Prostate gland (tissue), 2 donors: ENCODE results near the gene SLC5A10. TPM values are rescaled to one million over a fixed set of nuclear protein-coding genes. Genes with fewer than 3 reads are reported as not detected.
"Not testable (repeated sequence)": the region's sequence is repeated elsewhere in the genome, so short reads cannot be mapped to it uniquely, and the experiment has no call there.

ENCODE experiments used
- DNase-seq: peaks from one replicate; pipeline ENCODE4 v3.0.0-alpha.2; 2019; ENCODE audit warnings: low spot score
- H3K27ac ChIP-seq, 2 donors: fragments of 200-600 bp; sonication (generic); 2 replicates each; pipeline ENCODE4 v1.5.1; 2017 to 2019
- H3K27me3 ChIP-seq: fragments of 200-600 bp; sonication (generic); replicated peaks from 2 replicates; pipeline ENCODE4 v1.5.1; 2019; ENCODE audit not compliant: insufficient read depth
- H3K36me3 ChIP-seq, 2 donors: fragments of 200-600 bp; sonication (generic); 1 replicate in 1 of 2; 2 replicates in 1 of 2; pipeline versions ENCODE4 v1.5.1 to v1.8.1; 2017 to 2019
- H3K4me1 ChIP-seq: fragments of 200-600 bp; sonication (generic); replicated peaks from 2 replicates; pipeline ENCODE4 v1.5.1; 2019
- H3K4me3 ChIP-seq, 2 donors: fragments of 200-600 bp; sonication (generic); 2 replicates each; pipeline ENCODE4 v1.5.1; 2017 to 2019
- H3K9me3 ChIP-seq: fragments of 200-600 bp; sonication (generic); 2 replicates; pipeline ENCODE4 v1.5.1; 2017
- WGBS: methylation state at CpG from one replicate; pipeline ENCODE4 v1.1.5; 2018; 5-methylcytosine and 5-hydroxymethylcytosine counted together
- intact Hi-C: fragments of 100-400 bp; cut with DNase I; formaldehyde crosslinking; loops from one replicate; pipeline ENCODE4 v1.14.2; 2022
- total RNA-seq, 2 donors: library from RNA; depleted of rRNA; stranded (reverse); fragments of >200 nt; gene quantifications; one replicate each; pipeline ENCODE4 v1.1.0, GENCODE V29; 2016

SLC5A10 gene
- total RNA-seq, 2 donors from 2014 or later, result not detected

DNA sequence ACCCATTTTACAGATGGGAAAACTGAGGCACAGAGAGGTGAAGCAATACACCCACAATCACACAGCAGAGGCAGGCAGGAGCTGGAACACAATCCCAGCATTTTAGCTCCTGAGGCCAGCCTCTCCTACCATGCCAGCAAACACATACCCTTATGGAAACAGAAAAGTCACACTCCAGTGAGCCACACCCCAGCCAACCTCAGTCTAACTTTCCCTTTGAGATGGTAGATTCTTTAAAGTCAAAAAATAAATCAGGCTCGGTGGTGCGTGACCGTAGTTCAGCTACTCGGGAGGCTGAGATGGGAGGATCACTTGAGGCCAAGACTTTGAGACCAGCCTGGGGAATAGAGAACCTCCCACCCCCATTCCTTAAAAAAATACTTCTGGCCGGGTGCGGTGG is 84.2 kb downstream of the SLC5A10 start:
- not testable (repeated sequence) for H3K9me3 ChIP-seq, H3K27me3 ChIP-seq
- WGBS, result no CpG with 5 or more reads among the region's 6 CpGs

DNA sequence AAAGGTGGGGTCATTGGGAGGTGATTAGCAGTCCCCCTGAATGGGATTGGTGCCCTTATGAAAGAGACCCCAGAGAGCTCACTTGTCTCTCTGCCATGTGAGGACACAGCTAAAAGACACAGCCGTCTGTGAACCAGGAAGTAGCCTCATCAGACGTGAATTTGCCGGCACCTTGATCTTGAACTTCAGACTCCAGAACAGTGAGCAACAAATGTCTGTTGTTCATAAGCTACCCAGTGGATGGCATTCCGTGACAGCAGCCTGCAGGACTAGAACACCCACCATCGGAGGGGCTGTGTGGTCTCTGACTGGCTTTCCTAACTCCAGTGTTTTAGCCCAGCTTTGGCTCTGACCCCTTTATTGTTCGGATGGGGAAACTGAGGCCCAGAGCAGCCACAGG is 85.6 kb downstream of the SLC5A10 start:
- intact Hi-C loops, H3K4me3 ChIP-seq, H3K27ac ChIP-seq, H3K27me3 ChIP-seq, H3K4me1 ChIP-seq, DNase-seq, H3K9me3 ChIP-seq, H3K36me3 ChIP-seq: not testable (repeated sequence)
- WGBS, result no CpG with 5 or more reads among the region's 6 CpGs

More for the DNA sequence above, 84.2 kb downstream of the SLC5A10 start:
- H3K4me3 ChIP-seq, DNase-seq, H3K27ac ChIP-seq, intact Hi-C loops, H3K4me1 ChIP-seq, H3K36me3 ChIP-seq: not testable (repeated sequence)

DNA sequence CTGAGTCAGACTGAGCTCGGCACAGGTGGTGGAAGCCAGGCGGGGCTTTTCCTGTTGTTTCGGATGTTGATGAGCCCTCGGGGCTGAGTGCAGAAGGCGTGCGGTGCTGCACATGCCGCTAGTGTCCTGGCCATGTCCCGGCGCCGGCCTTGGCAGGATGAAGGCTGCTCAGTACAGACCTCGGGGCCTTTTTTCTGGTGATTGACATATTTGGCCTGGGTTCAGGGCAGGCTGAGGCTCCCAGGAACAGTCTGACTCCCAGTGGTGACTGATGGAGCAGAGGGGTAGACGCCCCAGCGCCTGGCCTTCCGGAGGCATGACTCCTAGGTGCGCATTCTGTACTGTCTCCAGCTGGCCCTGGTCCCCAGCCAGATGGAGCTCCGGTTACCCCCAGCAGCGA is 86.0 kb downstream of the SLC5A10 start:
- H3K27ac ChIP-seq, H3K4me3 ChIP-seq, intact Hi-C loops, H3K27me3 ChIP-seq, H3K9me3 ChIP-seq, H3K4me1 ChIP-seq, H3K36me3 ChIP-seq, DNase-seq: not testable (repeated sequence)
- WGBS, result no CpG with 5 or more reads among the region's 17 CpGs

DNA sequence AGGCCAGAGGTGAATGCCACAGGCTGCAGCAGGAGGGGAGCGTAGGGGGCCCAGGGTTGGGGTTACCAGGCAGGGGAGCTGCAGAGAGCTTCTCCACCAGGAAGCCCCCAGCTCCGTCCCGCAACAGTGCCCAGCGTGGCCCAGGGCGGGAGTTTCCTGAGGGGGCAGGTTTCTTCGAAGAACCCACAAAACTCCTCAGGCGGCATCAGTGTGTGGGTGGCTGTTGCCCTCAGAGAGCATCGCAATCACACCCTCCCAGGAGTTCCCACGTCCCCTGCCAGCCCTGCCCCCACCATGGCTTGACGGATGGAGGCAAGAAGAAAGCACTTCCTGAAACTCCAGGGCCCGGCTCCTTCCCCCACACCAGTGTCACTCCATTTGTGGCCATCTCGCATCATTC is 86.8 kb downstream of the SLC5A10 start:
- H3K27ac ChIP-seq, H3K4me1 ChIP-seq, intact Hi-C loops, H3K27me3 ChIP-seq, DNase-seq, H3K4me3 ChIP-seq, H3K9me3 ChIP-seq, H3K36me3 ChIP-seq: not testable (repeated sequence)
- no CpG with 5 or more reads among the region's 12 CpGs for WGBS

DNA sequence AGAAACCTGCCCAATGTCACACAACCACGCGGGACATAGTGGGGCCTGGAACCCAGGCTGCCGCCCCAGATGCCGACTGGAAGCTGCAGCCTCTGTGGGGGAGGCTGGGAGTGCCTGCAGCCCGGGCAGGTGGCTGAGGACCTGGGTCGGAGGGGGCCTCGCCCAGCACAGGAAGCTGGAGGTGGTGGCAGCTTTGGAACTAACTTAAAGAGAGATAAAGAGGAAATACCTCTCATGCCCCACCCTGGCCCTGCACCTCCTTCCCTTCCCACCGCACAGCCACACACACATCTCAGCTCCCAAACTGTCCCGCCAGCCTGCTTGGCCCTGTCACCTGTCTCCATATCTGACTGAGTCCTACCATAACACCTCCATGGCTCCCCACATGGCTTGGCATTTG is 88.4 kb downstream of the SLC5A10 start:
- DNase-seq, H3K27me3 ChIP-seq, H3K4me3 ChIP-seq, H3K4me1 ChIP-seq, H3K36me3 ChIP-seq, intact Hi-C loops, H3K27ac ChIP-seq, H3K9me3 ChIP-seq: not testable (repeated sequence)
- no CpG with 5 or more reads among the region's 9 CpGs for WGBS

DNA sequence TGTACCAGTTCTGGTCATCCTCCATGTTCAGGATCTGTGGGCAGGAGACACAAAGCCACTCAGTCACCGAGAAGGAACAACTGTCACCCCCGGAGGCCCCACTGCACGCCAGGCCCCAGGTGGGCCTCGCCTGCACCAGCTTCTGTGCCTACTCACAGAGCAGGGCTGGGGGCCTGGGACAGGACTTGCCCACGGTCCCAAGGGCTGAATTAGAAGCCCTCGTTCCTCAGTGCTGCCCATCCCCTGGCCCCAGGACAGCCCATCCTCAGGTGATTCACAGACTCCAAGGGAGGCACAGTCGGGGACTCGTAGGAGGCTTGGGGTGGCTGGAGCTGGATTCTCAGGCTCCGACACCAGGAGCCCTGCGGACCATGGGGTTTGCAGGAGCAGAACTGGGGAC is 89.9 kb downstream of the SLC5A10 start:
- no CpG with 5 or more reads among the region's 10 CpGs for WGBS
- DNase-seq, intact Hi-C loops, H3K27me3 ChIP-seq, H3K9me3 ChIP-seq, H3K4me1 ChIP-seq, H3K4me3 ChIP-seq, H3K36me3 ChIP-seq, H3K27ac ChIP-seq: not testable (repeated sequence)

DNA sequence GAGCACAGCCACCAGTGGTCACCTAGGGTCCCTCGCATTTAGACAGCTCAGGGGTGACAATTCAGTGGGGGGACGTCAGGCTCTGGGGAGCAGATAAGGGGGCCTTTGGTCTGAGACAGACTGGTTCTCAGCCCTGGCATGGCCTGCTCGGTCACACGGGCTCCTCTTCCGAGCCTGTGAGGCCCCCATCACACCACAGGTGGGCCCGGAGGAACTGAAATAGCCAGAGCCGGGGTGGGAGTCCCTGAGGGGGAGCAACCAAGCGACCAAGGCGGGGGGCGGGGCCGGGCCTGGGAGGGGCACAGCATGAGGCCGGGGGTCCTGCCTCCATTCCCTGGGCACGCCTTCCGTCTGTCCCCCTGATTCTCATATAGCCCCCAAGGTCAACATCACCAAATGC is 90.4 kb downstream of the SLC5A10 start:
- H3K27ac ChIP-seq, H3K9me3 ChIP-seq, DNase-seq, H3K36me3 ChIP-seq, H3K4me3 ChIP-seq, H3K27me3 ChIP-seq, intact Hi-C loops, H3K4me1 ChIP-seq: not testable (repeated sequence)
- no CpG with 5 or more reads among the region's 14 CpGs for WGBS

DNA sequence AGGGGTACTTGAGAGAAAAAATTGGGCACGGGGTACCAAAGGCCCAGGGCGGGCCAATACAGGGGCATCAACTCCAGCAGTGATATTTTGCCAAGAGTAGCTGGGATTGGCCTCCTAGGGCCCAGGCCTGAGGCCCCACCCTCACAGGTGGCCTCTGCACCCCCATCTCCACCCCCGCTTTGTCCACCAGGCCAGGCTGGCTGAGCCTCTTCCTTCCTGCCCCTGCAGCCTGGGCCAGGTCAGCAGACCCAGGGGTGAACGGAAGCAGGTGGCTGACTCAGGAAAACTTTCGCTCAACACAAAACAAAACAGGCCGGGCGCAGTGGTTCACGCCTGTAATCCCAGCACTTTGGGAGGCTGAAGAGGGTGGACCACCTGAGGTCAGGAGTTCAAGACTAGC is 91.1 kb downstream of the SLC5A10 start:
- intact Hi-C loops, H3K27me3 ChIP-seq, H3K36me3 ChIP-seq, H3K9me3 ChIP-seq, H3K27ac ChIP-seq, DNase-seq, H3K4me3 ChIP-seq, H3K4me1 ChIP-seq: not testable (repeated sequence)
- no CpG with 5 or more reads among the region's 8 CpGs for WGBS

DNA sequence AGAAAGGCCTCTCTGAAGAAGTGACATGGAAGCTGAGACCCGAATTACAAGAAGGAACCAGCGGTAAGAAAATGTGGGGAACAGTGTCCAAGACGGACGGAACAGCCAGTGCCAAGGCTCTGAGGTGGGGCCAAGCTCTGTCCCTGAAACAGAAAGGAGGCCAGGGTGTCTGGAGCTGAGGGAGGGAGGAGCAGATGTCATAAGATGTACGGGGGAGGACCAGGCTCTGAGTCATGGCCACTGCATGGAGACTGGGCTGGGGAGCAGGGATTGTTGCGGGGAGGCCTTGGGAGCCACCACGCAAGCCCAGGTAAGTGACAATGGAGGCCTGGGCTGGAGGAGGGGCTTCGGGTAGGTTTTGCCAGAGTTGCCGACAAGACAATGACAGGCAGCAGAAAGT is 92.7 kb downstream of the SLC5A10 start:
- H3K27ac ChIP-seq, H3K9me3 ChIP-seq, H3K27me3 ChIP-seq, intact Hi-C loops, H3K36me3 ChIP-seq, DNase-seq, H3K4me1 ChIP-seq, H3K4me3 ChIP-seq: not testable (repeated sequence)
- no CpG with 5 or more reads among the region's 9 CpGs for WGBS

DNA sequence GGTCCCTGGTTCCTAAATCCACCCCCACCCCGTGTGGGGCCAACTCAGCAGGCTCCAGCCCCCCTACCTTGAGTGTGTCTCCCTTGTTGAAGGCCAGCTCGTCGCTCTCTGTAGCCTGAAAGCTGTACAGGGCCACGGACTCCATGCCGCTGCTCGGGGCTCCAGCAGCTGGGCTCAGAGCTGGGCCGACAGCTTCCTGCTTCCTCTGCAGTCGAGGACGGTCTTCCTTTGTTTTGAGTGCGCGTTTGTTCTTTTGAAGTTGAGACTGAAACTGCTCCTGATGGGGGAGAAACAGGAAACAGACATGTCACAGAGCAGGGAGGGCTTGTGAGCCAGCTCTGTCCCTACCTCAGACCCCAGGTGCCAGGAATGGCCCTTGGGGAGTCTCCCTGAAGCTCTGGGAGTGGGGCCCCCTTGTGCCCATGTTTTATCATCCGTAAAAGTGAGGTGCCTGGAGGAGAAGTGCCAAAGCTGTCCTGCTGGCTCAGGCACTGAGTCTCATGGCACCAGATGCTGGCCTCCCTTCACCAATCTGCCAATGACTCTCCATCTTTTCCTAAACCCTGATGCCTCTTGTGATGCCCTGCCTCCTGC is 94.9 kb downstream of the SLC5A10 start, which contains the start of gene GRAP:
Gene GRAP, minus strand, starts transcription at position 176 of the 594 bp plus-strand sequence. Its CDS starts 31 bp downstream, at position 145.
- DNase-seq, H3K27ac ChIP-seq, H3K4me3 ChIP-seq, intact Hi-C loops, H3K4me1 ChIP-seq, H3K27me3 ChIP-seq, H3K9me3 ChIP-seq, H3K36me3 ChIP-seq: not testable (repeated sequence)
- no CpG with 5 or more reads among the region's 12 CpGs for WGBS

DNA sequence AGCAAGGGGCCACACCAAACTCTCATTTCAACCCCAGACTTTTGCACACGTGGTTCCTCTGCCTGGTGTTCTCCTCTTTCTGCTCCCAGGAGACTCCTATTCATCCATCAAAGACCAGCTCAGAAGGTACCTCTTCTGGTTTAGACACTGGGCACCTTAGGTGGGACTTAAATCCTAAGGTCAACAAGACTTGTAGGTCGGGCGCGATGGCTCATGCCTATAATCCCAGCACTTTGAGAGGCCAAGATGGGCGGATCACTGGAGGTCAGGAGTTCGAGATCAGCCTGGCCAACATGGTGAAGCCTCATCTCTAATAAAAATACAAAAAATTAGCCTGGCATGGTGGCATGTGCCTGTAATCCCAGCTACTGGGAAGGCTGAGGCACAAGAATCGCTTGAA is 95.5 kb downstream of the SLC5A10 start:
- H3K27me3 ChIP-seq, H3K4me3 ChIP-seq, H3K36me3 ChIP-seq, H3K9me3 ChIP-seq, intact Hi-C loops, H3K4me1 ChIP-seq, DNase-seq, H3K27ac ChIP-seq: not testable (repeated sequence)
- WGBS, result no CpG with 5 or more reads among the region's 7 CpGs

DNA sequence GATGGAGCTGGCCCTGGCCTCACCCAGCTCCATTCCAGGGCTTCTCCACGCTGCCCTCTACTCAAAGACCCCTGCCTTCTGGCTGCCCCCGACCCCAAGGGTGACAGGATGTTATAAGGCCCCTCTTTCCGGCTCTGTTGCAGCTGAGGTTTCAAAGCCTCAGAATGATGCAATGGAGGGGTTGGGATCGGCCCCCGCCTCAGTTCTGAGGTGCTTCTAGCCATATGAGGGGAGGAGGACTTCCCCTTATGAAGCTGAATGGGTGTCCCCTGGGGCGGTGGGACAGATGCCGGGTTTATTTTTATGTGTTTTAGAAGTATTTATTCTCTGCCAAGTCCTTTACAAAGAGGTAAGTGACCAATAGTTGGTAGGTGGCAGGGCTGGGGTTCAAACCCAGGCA is 96.9 kb downstream of the SLC5A10 start:
- no CpG with 5 or more reads among the region's 7 CpGs for WGBS
- H3K27ac ChIP-seq, H3K4me3 ChIP-seq, intact Hi-C loops, H3K4me1 ChIP-seq, H3K9me3 ChIP-seq, DNase-seq, H3K36me3 ChIP-seq, H3K27me3 ChIP-seq: not testable (repeated sequence)

DNA sequence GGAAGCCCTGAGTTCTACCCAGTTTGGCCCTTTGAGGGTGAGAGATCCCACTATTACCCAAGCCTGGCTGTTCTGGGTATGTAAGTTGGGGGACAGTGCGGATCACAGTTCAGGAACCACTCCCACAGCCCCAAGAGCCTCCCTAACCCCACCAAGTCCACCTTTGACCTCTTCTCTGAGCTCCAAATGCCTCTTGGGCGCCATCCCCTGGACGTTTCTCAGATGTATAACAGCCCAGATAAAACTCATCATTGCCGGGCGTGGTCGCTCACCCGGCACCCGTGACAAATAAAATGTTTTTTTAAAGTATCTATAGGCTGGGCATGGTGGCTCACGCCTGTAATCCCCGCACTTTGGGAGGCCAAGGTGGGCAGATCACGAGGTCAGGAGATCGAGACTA is 103.5 kb downstream of the SLC5A10 start:
- DNase-seq, H3K4me3 ChIP-seq, H3K36me3 ChIP-seq, H3K9me3 ChIP-seq, H3K4me1 ChIP-seq, H3K27ac ChIP-seq, intact Hi-C loops, H3K27me3 ChIP-seq: not testable (repeated sequence)
- WGBS, result no CpG with 5 or more reads among the region's 12 CpGs
